ENCODE results near the gene GRIK3. TPM values are rescaled to one million over a fixed set of nuclear protein-coding genes. Genes with fewer than 3 reads are reported as not detected.

Gene GRIK3
- total and polyA plus RNA-seq, 7 experiments from 2014 or later = not detected

- H3K36me3 Mint-ChIP-seq = no peaks in the 10 kb centered on the region
- no peak overlapping the region for H3K4me3 Mint-ChIP-seq
- H3K27me3 Mint-ChIP-seq = peaks cover 0 to 20% (median 6%) of the 10 kb centered on the region in 5 donors
- no peak for DNase-seq
- H3K9me3 Mint-ChIP-seq = peaks cover 0 to under 1% (median 0%) of the 10 kb centered on the region in 11 donors
- CTCF ChIA-PET = no interaction called here
- intact Hi-C loops (cut with micrococcal nuclease) = no loop called here
- no peaks in the 10 kb centered on the region for H3K9me3 ChIP-seq (ENCODE audit: control insufficient read depth in 2 of 3, low read length in 3 of 3)
- no peak overlapping the region for H3K27ac ChIP-seq (ENCODE audit: low read depth, low read length)
- H3K4me1 Mint-ChIP-seq = peaks cover 0 to 4% (median 0%) of the 10 kb centered on the region in 7 donors
- no peaks in the 10 kb centered on the region for H3K27me3 ChIP-seq (ENCODE audit: control insufficient read depth in 2 of 2, insufficient read depth in 2 of 2, low read length in 2 of 2)
- H3K27ac Mint-ChIP-seq = no peak overlapping the region
- no peak overlapping the region for H3K4me3 ChIP-seq (ENCODE audit: low read length)
- POLR2A ChIA-PET = no interaction called here
- H3K36me3 ChIP-seq (ENCODE audit: control insufficient read depth in 2 of 3, insufficient read depth in 3 of 3, low read length in 3 of 3) = no peaks in the 10 kb centered on the region
- no peak for ATAC-seq
- H3K4me1 ChIP-seq (ENCODE audit: control insufficient read depth in 2 of 2, insufficient read depth in 2 of 2, low read length in 2 of 2) = no peaks in the 10 kb centered on the region
These were observed 28.0 kb downstream of the GRIK3 start for GRCh38 chr1:37006132-37006868.

- intact Hi-C loops (cut with micrococcal nuclease) = no loop called here
- ChIA-PET CTCF (no interaction called here), POLR2A (no interaction called here)
- Histone ChIP-seq H3K27me3 (ENCODE audit: control insufficient read depth in 2 of 2, insufficient read depth in 2 of 2, low read length in 2 of 2) (no peaks in the 10 kb centered on the region), H3K4me3 (ENCODE audit: low read length) (no peak overlapping the region), H3K4me1 (ENCODE audit: control insufficient read depth in 2 of 2, insufficient read depth in 2 of 2, low read length in 2 of 2) (no peaks in the 10 kb centered on the region), H3K27ac (ENCODE audit: low read depth, low read length) (no peak overlapping the region), H3K36me3 (ENCODE audit: control insufficient read depth in 2 of 3, insufficient read depth in 3 of 3, low read length in 3 of 3) (no peaks in the 10 kb centered on the region), H3K9me3 (ENCODE audit: control insufficient read depth in 2 of 3, low read length in 3 of 3) (no peaks in the 10 kb centered on the region)
- no peak for DNase-seq
- Mint-ChIP-seq H3K9me3 (no peaks in the 10 kb centered on the region), H3K4me3 (no peak overlapping the region), H3K36me3 (no peaks in the 10 kb centered on the region), H3K27me3 (peaks cover 0 to 16% (median 6%) of the 10 kb centered on the region in 5 donors), H3K27ac (no peak overlapping the region), H3K4me1 (peaks cover 0 to 4% (median 0%) of the 10 kb centered on the region in 7 donors)
- ATAC-seq = no peak
These were observed 31.4 kb downstream of the GRIK3 start for GRCh38 chr1:37002898-37003297.

- Histone ChIP-seq H3K27ac (ENCODE audit: low read depth, low read length) (no peak overlapping the region), H3K9me3 (ENCODE audit: control insufficient read depth in 2 of 3, low read length in 3 of 3) (no peaks in the 10 kb centered on the region), H3K36me3 (ENCODE audit: control insufficient read depth in 2 of 3, insufficient read depth in 3 of 3, low read length in 3 of 3) (no peaks in the 10 kb centered on the region), H3K4me3 (ENCODE audit: low read length) (no peak overlapping the region), H3K27me3 (ENCODE audit: control insufficient read depth in 2 of 2, insufficient read depth in 2 of 2, low read length in 2 of 2) (no peaks in the 10 kb centered on the region), H3K4me1 (ENCODE audit: control insufficient read depth in 2 of 2, insufficient read depth in 2 of 2, low read length in 2 of 2) (no peaks in the 10 kb centered on the region)
- Mint-ChIP-seq H3K27ac (no peak overlapping the region), H3K9me3 (no peaks in the 10 kb centered on the region), H3K27me3 (peaks cover 0 to 18% (median 6%) of the 10 kb centered on the region in 5 donors), H3K4me3 (no peak overlapping the region), H3K4me1 (peaks cover 0 to 4% (median 0%) of the 10 kb centered on the region in 7 donors), H3K36me3 (no peaks in the 10 kb centered on the region)
- ATAC-seq (no peak), DNase-seq (no peak)
- POLR2A ChIA-PET = no interaction called here
- CTCF ChIA-PET = no interaction called here
- intact Hi-C loops (cut with micrococcal nuclease) = no loop called here
These were observed 32.6 kb downstream of the GRIK3 start for GRCh38 chr1:37001703-37002102.

- H3K4me3 Mint-ChIP-seq = no peak overlapping the region
- no peaks in the 10 kb centered on the region for H3K27me3 ChIP-seq (ENCODE audit: control insufficient read depth in 2 of 2, insufficient read depth in 2 of 2, low read length in 2 of 2)
- H3K27me3 Mint-ChIP-seq = peaks cover 2 to 36% (median 20%) of the 10 kb centered on the region in 5 donors
- POLR2A ChIA-PET = no interaction called here
- H3K27ac ChIP-seq (ENCODE audit: low read depth, low read length) = no peak overlapping the region
- H3K4me3 ChIP-seq (ENCODE audit: low read length) = no peak overlapping the region
- ATAC-seq = no peak
- CTCF ChIA-PET = no interaction called here
- no peaks in the 10 kb centered on the region for H3K9me3 ChIP-seq (ENCODE audit: control insufficient read depth in 2 of 3, low read length in 3 of 3)
- intact Hi-C loops (cut with micrococcal nuclease) = no loop called here
- no peaks in the 10 kb centered on the region for H3K36me3 Mint-ChIP-seq
- no peak for DNase-seq
- H3K4me1 Mint-ChIP-seq = no peaks in the 10 kb centered on the region
- H3K4me1 ChIP-seq (ENCODE audit: control insufficient read depth in 2 of 2, insufficient read depth in 2 of 2, low read length in 2 of 2) = no peaks in the 10 kb centered on the region
- H3K9me3 Mint-ChIP-seq = peaks cover 0 to 2% (median 0%) of the 10 kb centered on the region in 11 donors
- H3K27ac Mint-ChIP-seq = no peak overlapping the region
- no peaks in the 10 kb centered on the region for H3K36me3 ChIP-seq (ENCODE audit: control insufficient read depth in 2 of 3, insufficient read depth in 3 of 3, low read length in 3 of 3)
These were observed 38.2 kb downstream of the GRIK3 start for GRCh38 chr1:36996106-36996505.

- POLR2A ChIA-PET = no interaction called here
- Mint-ChIP-seq H3K4me3 (no peak overlapping the region), H3K27me3 (peaks cover 2 to 39% (median 20%) of the 10 kb centered on the region in 5 donors), H3K4me1 (no peaks in the 10 kb centered on the region), H3K36me3 (no peaks in the 10 kb centered on the region), H3K9me3 (peaks cover 0 to 2% (median 0%) of the 10 kb centered on the region in 11 donors), H3K27ac (no peak overlapping the region)
- Histone ChIP-seq H3K4me1 (ENCODE audit: control insufficient read depth in 2 of 2, insufficient read depth in 2 of 2, low read length in 2 of 2) (no peaks in the 10 kb centered on the region), H3K9me3 (ENCODE audit: control insufficient read depth in 2 of 3, low read length in 3 of 3) (no peaks in the 10 kb centered on the region), H3K27me3 (ENCODE audit: control insufficient read depth in 2 of 2, insufficient read depth in 2 of 2, low read length in 2 of 2) (no peaks in the 10 kb centered on the region), H3K4me3 (ENCODE audit: low read length) (no peak overlapping the region), H3K36me3 (ENCODE audit: control insufficient read depth in 2 of 3, insufficient read depth in 3 of 3, low read length in 3 of 3) (no peaks in the 10 kb centered on the region), H3K27ac (ENCODE audit: low read depth, low read length) (no peak overlapping the region)
- ATAC-seq (no peak), DNase-seq (no peak)
- CTCF ChIA-PET = no interaction called here
- intact Hi-C loops (cut with micrococcal nuclease) = no loop called here
These were observed 39.4 kb downstream of the GRIK3 start for GRCh38 chr1:36994868-36995267.

- H3K4me1 Mint-ChIP-seq = no peaks in the 10 kb centered on the region
- ChIA-PET CTCF (no interaction called here), POLR2A (no interaction called here)
- Histone ChIP-seq H3K4me3 (ENCODE audit: low read length) (no peak overlapping the region), H3K27ac (ENCODE audit: low read depth, low read length) (no peak overlapping the region), H3K36me3 (ENCODE audit: control insufficient read depth in 2 of 3, insufficient read depth in 3 of 3, low read length in 3 of 3) (no peaks in the 10 kb centered on the region), H3K27me3 (ENCODE audit: control insufficient read depth in 2 of 2, insufficient read depth in 2 of 2, low read length in 2 of 2) (no peaks in the 10 kb centered on the region), H3K4me1 (ENCODE audit: control insufficient read depth in 2 of 2, insufficient read depth in 2 of 2, low read length in 2 of 2) (no peaks in the 10 kb centered on the region), H3K9me3 (ENCODE audit: control insufficient read depth in 2 of 3, low read length in 3 of 3) (no peaks in the 10 kb centered on the region)
- peaks cover 2 to 39% (median 24%) of the 10 kb centered on the region in 5 donors for H3K27me3 Mint-ChIP-seq
- intact Hi-C loops (cut with micrococcal nuclease) = no loop called here
- no peak overlapping the region for H3K4me3 Mint-ChIP-seq
- no peaks in the 10 kb centered on the region for H3K36me3 Mint-ChIP-seq
- peaks cover 0 to 2% (median 0%) of the 10 kb centered on the region in 11 donors for H3K9me3 Mint-ChIP-seq
- DNase-seq (no peak), ATAC-seq (no peak)
- no peak overlapping the region for H3K27ac Mint-ChIP-seq
These were observed 40.0 kb downstream of the GRIK3 start for GRCh38 chr1:36994294-36994693.

Data from naive thymus-derived CD4-positive, alpha-beta T cell (primary cell).